ENCODE measurements around the gene RPL19.

Gene RPL19

DNA sequence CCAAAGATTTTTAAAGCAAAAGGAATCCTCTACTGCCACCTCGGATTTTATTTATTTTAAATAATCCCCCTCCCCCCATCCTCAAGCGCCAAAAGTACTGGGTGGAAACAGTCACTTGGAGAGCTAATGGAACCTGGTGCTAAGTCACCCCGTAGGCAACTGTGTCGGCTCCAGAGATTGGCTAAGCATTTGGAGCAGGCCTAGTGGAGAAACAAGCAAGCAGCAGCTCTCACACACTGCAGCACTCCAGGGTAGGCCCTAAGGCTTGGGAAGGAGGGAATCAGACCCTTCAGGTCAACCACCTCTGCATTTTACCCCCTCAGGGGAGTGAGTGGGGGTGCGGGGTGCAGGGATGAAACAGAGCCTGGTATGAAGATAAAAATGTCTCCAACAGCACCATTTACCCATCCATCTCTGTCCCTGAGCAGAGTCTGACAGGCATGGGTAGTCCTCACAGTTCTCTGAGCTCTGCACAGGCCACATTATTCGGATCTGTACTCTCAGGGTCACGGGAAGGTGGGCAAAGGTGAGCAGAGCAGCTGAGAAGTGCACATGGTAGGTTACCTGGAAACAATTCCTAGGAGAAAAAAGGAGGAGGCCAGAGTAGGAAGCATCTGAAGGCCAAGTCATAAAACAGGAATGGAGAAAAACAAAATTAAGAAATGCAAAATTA lies 52.8 kb downstream of the RPL19 start:
- no peak for DNase-seq
